Fibroblast of pulmonary artery (primary cell): Measurements from ENCODE around the gene FTO.

Experiments used
- DNase-seq: peaks from one replicate; pipeline ENCODE4 v3.0.0-alpha.2; 2010; ENCODE audit warnings: low read depth
- H3K4me3 ChIP-seq: replicated peaks from 2 replicates; pipeline ENCODE4 v1.5.1; 2011; ENCODE audit warnings: low read depth, mild to moderate bottlenecking, control low read depth, low read length, moderate library complexity
- TF ChIP-seq, protein P1 (sequence below): IDR thresholded peaks from 2 replicates; pipeline ENCODE4 v1.5.1; 2011; ENCODE audit warnings: mild to moderate bottlenecking, control low read depth, low read length, inconsistent platforms; ENCODE audit errors: missing control alignments

FTO gene

DNA sequence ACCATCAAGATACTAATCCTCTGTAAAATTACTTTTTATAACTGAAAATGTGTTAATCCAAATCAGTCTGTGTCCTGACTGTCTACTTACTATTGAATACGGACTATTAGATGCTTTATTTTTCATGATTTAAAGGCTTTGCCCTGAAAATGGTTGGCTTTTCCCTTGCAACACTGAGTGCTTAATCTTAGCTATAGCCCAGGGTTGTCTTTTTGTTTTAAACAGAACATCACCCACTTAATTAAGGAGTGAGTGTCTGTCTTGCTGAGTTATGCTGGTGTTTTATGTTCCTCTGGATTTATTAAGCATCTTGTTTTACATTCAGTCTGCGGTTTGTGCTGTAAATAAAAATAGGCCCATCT is 11.0 kb downstream of the FTO start:
- TF ChIP-seq, protein P1, sequence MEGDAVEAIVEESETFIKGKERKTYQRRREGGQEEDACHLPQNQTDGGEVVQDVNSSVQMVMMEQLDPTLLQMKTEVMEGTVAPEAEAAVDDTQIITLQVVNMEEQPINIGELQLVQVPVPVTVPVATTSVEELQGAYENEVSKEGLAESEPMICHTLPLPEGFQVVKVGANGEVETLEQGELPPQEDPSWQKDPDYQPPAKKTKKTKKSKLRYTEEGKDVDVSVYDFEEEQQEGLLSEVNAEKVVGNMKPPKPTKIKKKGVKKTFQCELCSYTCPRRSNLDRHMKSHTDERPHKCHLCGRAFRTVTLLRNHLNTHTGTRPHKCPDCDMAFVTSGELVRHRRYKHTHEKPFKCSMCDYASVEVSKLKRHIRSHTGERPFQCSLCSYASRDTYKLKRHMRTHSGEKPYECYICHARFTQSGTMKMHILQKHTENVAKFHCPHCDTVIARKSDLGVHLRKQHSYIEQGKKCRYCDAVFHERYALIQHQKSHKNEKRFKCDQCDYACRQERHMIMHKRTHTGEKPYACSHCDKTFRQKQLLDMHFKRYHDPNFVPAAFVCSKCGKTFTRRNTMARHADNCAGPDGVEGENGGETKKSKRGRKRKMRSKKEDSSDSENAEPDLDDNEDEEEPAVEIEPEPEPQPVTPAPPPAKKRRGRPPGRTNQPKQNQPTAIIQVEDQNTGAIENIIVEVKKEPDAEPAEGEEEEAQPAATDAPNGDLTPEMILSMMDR = no peak
- H3K4me3 ChIP-seq = no peak overlapping the region
- no peak for DNase-seq

DNA sequence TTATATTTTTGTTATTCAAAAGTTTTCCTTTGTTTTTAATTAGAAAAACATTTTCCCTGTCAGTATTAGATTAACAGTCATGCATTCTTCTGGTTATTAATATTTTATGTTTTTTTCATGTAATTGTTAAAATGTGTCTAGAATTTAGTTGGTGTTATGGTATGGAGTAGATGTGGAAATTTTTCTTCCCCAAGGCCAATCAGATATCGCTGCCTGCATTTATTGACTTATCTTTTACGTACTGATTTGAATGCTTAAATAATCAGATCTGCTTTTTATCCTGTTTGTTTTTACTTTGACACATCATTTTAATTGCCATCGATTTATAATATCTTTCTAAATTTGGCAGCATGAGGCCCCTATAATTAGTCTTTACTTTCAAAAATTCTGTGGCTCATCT is 13.6 kb downstream of the FTO start:
- TF ChIP-seq, protein P1 = no peak
- no peak overlapping the region for H3K4me3 ChIP-seq

DNA sequence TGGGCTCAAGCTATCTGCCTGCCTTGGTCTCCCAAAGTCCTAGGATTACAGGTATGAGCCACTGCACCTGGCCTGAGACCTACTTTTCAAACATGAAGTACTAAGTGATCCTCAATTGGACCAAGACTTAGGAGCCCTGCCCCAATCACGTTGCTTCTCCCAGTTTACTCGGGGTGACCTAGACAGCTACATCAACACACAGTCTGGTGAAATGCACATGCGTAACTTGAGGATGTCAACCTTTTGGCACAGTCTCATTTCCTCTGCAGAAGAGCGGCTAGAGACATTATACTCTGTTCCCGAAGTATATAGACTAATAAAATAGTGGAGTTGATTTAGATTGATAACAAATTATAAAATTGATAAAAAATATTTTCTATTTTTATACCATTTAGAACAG is 17.1 kb downstream of the FTO start:
- TF ChIP-seq, protein P1 = no peak
- no peak for DNase-seq
- H3K4me3 ChIP-seq = no peak overlapping the region

More for the DNA sequence above, 13.6 kb downstream of the FTO start:
- no peak for DNase-seq

DNA sequence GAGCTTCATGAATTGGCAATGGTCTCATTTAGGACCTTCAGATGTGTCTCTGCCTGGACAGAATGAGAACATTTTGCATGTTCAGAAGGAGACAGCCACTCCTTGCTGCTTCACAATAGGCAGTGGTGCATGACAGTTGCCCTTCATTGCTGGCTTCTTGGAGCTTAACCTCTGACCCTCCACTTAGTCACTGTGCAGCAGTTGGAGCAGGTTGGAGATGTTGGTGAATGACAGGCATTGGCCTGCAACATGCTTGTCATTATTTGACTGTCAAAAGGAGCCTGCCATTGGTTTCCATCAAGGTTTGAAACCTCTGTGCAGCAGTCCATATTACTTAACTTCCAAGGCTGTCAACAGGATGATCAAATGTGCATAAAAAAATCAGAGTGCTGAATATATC is 22.7 kb downstream of the FTO start:
- no peak overlapping the region for H3K4me3 ChIP-seq
- no peak for DNase-seq
- TF ChIP-seq, protein P1 = no peak

DNA sequence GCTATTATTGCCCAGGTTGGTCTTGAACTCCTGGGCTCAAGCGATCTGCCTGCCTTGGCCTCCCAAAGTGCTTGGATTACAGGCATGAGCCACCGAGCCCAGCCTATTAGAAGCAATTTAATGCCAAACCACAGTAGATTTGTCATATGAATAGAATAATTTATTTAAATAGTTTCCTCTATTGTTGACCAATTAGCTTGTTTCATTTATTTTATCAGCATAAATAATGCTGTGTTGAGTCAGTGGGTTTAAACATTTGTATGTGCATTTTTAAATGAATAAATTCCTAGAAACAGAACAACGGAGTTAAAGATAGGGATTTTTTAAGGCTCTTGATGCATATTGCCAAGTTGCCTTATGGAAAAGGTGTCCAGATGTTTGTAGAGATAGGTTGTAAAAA is 26.7 kb downstream of the FTO start:
- DNase-seq = no peak
- TF ChIP-seq, protein P1 = no peak
- no peak overlapping the region for H3K4me3 ChIP-seq

DNA sequence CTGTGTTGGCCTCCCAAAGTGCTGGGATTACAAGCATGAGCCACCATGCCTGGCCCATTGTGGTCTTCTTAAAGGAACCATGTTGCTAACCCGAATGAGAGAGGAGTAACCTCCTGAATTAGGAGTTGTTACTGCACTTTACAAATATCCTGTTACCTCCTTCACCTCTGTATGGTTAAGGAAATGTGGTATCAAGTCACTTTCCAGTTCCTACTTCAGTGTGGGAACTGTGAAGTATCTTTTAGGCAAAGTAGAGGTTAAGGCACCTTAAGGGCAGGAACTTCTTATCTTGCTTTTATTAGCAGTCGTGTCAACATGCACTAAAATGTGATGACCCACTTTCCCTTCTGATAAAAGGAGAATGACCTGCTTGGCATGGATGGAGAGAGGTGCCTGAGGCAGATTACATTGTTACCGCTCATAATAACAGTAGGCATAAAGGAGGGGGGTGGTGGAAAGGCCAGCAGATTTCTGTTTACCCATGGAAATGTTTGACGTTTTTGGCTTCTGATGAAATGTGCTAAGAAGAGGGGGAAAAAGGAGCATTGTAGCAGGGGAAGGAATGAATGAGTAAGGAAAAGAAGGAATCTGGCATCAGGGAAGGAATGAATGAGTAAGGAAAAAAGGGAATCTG is 28.5 kb downstream of the FTO start:
- H3K4me3 ChIP-seq = no peak overlapping the region
- peak; percentile 29 for DNase-seq
- TF ChIP-seq, protein P1 = no peak

DNA sequence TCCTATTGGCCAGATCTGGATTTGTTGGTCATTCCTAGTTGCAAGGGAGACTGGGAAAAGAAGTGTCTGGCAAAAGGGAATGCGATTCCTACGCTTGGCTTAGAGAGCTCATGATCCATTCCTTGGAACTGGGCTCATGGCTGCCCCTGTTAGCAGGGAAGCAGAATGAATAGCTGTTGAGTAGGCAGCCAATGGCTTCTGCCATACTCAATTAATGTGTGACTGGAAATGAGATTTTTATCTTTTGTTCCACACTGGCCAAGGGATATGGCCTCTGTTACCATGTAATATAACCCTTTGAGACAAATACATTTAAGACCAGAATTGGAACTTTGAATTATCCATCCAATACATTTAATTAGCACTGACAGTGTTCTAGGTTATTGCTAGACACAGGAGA is 31.0 kb downstream of the FTO start:
- no peak overlapping the region for H3K4me3 ChIP-seq
- DNase-seq = no peak
- TF ChIP-seq, protein P1 = no peak
